NCI-H2196 treated with DMSO at 0.1 percent for 48 hours (cell line): ENCODE results near the gene ZNF436.
"Not testable (repeated sequence)": the region's sequence is repeated elsewhere in the genome, so short reads cannot be mapped to it uniquely, and the experiment has no call there.

ENCODE experiments used
- DNase-seq: peaks from one replicate; lab custom pipeline; 2025; ENCODE audit not compliant: unreplicated experiment; lab: John Stamatoyannopoulos, UW

Gene ZNF436

DNA sequence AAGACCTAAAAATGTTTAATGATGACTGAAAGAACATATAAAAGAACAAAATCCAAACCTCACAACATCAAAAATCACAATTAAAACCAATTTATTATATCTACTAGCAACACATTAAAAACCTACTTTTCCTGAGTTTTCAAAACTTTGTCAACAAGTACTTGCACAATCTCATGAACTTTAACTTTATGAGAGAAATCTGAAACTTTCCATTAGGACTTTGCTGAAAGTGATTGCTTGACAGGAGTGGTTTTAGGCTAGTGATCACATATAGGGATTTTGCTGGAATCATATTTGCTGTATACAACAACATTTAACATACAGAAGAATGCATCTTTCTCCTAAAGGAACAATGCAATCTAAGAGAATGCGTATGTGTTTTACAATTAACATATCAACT is 38.8 kb downstream of the ZNF436 start:
- DNase-seq = no peak

DNA sequence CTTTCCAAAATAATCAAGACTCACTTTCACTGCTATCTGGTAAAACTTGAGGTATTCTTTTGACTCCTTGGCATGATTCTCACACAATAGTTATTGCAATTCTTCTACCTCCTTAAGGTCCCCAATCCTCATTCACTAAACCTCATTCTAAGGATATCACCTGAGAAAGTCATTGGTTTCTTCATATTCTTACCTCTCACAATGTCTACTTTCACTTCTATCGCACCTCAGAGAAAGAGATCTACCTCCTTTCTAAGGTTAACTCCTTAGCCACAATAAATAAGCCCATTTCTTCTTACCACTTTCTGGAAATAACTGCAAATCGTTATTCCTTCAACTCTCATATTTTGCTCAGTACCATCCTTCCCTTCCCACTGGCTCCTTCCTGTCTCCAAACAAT is 44.2 kb downstream of the ZNF436 start:
- DNase-seq = no peak

DNA sequence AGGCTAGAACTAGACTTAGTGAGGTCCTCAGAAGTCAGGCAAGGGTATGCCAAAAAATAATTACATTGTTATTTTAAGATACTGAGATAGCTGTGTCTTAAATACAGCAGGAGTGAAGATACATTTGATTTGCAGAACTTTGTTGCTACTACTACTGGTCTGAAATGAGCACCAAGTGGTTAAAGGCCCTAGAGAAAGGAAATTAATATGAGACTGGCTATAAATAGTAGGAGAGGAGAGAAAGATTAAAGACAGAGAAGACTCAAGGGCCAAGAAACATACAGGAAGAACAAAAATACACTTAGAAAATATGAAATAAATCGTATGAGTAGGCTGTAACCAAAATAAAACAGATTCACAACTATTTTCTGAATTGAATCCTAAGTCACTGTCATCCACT is 46.9 kb downstream of the ZNF436 start:
- no peak for DNase-seq

DNA sequence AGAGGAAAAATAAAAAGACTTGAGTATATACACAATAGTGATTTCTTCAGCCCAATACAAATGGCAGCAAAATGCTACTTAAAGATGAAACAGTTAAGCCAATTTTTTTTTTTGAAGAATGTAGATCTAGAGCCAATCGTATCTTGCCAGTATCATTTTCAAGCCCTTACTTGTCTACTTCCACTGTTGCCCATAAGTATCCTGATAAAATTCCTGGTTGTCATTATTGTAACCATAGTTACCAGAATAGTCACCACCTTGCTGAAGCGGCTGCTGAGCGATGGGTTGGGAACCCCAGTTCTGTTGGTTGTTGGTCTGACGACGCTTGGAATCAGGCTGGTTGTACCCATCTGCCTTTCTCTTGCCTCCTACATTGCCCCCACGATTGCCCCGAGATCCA is 59.4 kb downstream of the ZNF436 start:
- not testable (repeated sequence) for DNase-seq
